OCI-LY7 (cell line): Measurements from ENCODE around the gene FKBP1A. TPM values are rescaled to one million over a fixed set of nuclear protein-coding genes. Genes with fewer than 3 reads are reported as not detected.

Experiments
- BruUV-seq: library from RNA; stranded (reverse); fragments of 400-500 nt; replicated peaks from 2 replicates; lab custom pipeline; 2021; lab: Mats Ljungman, UMichigan
- CTCF ChIA-PET: fragments of 300-600 bp; sonication (Branson Sonifier 250); formaldehyde crosslinking; loops from one replicate; lab custom pipeline; 2022; ENCODE audit warnings: antibody characterized with exemption; ENCODE audit not compliant: unreplicated experiment; lab: Charles Lee
- POLR2A ChIA-PET: fragments of 300-600 bp; sonication (Branson Sonifier 250); formaldehyde crosslinking; loops from one replicate; lab custom pipeline; 2022; ENCODE audit warnings: antibody characterized with exemption; lab: Charles Lee
- DNase-seq: peaks from one replicate; pipeline ENCODE4 v3.0.0-alpha.2; 2015; ENCODE audit warnings: low spot score
- H2AFZ ChIP-seq: fragments of 200-600 bp; sonication (generic), shearing (Covaris generic); 2 replicates; pipeline ENCODE4 v1.6.1; 2014; ENCODE audit warnings: mild to moderate bottlenecking, antibody characterized with exemption, low read length, moderate library complexity
- H3K27ac ChIP-seq: fragments of 200-600 bp; sonication (generic); 2 replicates; pipeline ENCODE4 v1.5.1; 2014; ENCODE audit warnings: mixed run types, low read depth, mild to moderate bottlenecking, moderate library complexity, low read length, inconsistent platforms; ENCODE audit not compliant: poor library complexity, severe bottlenecking
- H3K36me3 ChIP-seq: fragments of 200-600 bp; sonication (generic); 2 replicates; pipeline ENCODE4 v1.6.1; 2014; ENCODE audit warnings: mild to moderate bottlenecking, antibody characterized with exemption, low read length, moderate library complexity, mixed read lengths; ENCODE audit not compliant: insufficient read depth
- H3K4me1 ChIP-seq: fragments of 200-600 bp; sonication (generic); 2 replicates; pipeline ENCODE4 v1.5.1; 2014; ENCODE audit warnings: mild to moderate bottlenecking, low read length; ENCODE audit not compliant: insufficient read depth, poor library complexity, severe bottlenecking
- H3K4me2 ChIP-seq: fragments of 200-600 bp; sonication (generic); 2 replicates; pipeline ENCODE4 v1.6.1; 2014; ENCODE audit warnings: mild to moderate bottlenecking, low read length
- H3K4me3 ChIP-seq: fragments of 200-600 bp; sonication (generic); 2 replicates; pipeline ENCODE4 v1.5.1; 2014; ENCODE audit warnings: mild to moderate bottlenecking, low read depth, low read length; ENCODE audit not compliant: poor library complexity, severe bottlenecking
- H3K79me2 ChIP-seq: fragments of 200-600 bp; sonication (generic); 2 replicates; pipeline ENCODE4 v1.6.1; 2016; ENCODE audit warnings: low read depth, mild to moderate bottlenecking, low read length, moderate library complexity, mixed read lengths; ENCODE audit not compliant: insufficient read depth
- H3K9me2 ChIP-seq: fragments of 200-600 bp; sonication (generic); 2 replicates; pipeline ENCODE4 v1.6.1; 2016; ENCODE audit warnings: mild to moderate bottlenecking, low read length, mixed read lengths; ENCODE audit not compliant: insufficient read depth
- H3K9me3 ChIP-seq: fragments of 200-600 bp; sonication (generic); 2 replicates; pipeline ENCODE4 v1.6.1; 2014; ENCODE audit warnings: mild to moderate bottlenecking, mixed run types, low read length, mixed read lengths
- H4K20me1 ChIP-seq: fragments of 200-600 bp; sonication (generic); 2 replicates; pipeline ENCODE4 v1.6.1; 2014; ENCODE audit warnings: mild to moderate bottlenecking, antibody characterized with exemption, low read length, moderate library complexity, mixed read lengths; ENCODE audit not compliant: insufficient read depth
- CTCF ChIP-seq: fragments of 200-600 bp; sonication (generic); conservative IDR thresholded peaks from 2 replicates; pipeline ENCODE4 v1.5.1; 2014; ENCODE audit warnings: mild to moderate bottlenecking, antibody characterized with exemption, low read length, moderate library complexity, mixed read lengths
- EZH2phosphoT487 ChIP-seq: fragments of 200-600 bp; sonication (generic); IDR thresholded peaks from 2 replicates; pipeline ENCODE4 v1.6.1; 2018; ENCODE audit warnings: low read depth, borderline replicate concordance, mild to moderate bottlenecking, mixed run types, antibody characterized with exemption, low read length, moderate library complexity, mixed read lengths
- intact Hi-C: fragments of 100-400 bp; cut with micrococcal nuclease; formaldehyde crosslinking; loops from one replicate; pipeline ENCODE4 v1.10.0; 2022; ENCODE audit not compliant: unreplicated experiment
- total RNA-seq, 2 experiments: library from RNA; depleted of rRNA in 1 of 2; stranded (reverse); fragments of >200 nt in 1 of 2; shearing (Covaris generic) in 1 of 2; gene quantifications; 2 replicates each; pipeline ENCODE4 v1.2.3, GENCODE V29; 2014 to 2022

The FKBP1A gene
- total RNA-seq, 2 experiments from 2014 or later: 99.0 to 218 TPM

GRCh38 chr20:1360094-1360846 lies 32.6 kb downstream of the FKBP1A start:
- H3K9me3 ChIP-seq: no peaks in the 10 kb centered on the region
- H3K27ac ChIP-seq: no peak overlapping the region
- CTCF ChIA-PET: no interaction called here
- no peak overlapping the region for H2AFZ ChIP-seq
- intact Hi-C loops: no loop called here
- no TSS peak for BruUV-seq
- DNase-seq: no peak
- peaks cover 77% of the 10 kb centered on the region for H3K36me3 ChIP-seq
- H3K4me2 ChIP-seq: no peak overlapping the region
- POLR2A ChIA-PET: interaction anchor here (0.9 kb wide), 1 partner anchor 28 kb away, joined by 3 read pairs; no protein-coding TSS in a partner anchor
- H3K9me2 ChIP-seq: no peaks in the 10 kb centered on the region
- TF ChIP-seq CTCF (no peak), EZH2phosphoT487 (no peak)
- no peaks in the 10 kb centered on the region for H4K20me1 ChIP-seq
- peaks cover 5% of the 10 kb centered on the region for H3K4me1 ChIP-seq
- H3K4me3 ChIP-seq: no peak overlapping the region
- no peaks in the 10 kb centered on the region for H3K79me2 ChIP-seq

DNA sequence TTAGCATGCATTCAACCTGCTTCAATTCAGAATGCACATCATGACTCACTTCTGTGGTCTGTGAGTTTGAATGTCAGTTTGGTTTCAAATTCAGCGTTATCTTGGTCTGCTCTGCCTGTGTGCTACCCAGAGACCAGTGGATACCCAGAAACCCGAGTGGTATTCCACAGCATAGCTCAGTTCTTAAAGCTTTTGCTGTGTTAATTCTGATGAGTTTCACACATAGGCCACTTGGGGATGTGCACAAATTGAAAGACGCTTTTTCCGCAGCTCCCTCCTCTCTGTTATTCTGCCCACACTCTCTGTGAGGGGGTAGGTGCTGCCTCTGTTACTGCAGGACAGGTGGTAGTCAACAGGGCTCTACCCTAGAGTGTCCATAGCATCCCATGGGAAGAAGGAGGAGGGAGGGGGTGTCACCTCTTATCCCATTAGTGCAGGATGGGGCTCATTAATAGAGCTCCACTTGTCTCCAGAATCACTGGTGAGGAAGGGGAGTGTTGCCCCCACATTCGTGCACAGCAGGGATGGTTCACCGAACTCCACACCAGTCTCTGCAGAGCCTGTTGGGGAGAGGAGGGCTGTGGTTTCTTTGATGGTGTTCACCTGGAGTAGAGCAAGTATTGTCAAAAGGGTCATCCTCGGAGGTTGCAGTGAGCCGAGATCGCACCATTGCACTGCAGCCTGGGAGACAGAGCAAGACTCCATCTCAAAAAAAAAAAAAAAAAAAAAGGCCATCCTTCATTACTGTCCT lies 34.8 kb downstream of the FKBP1A start:
- Histone ChIP-seq H3K4me1 (no peaks in the 10 kb centered on the region), H3K9me2 (no peaks in the 10 kb centered on the region), H3K79me2 (no peaks in the 10 kb centered on the region), H3K27ac (no peak overlapping the region), H3K4me2 (no peak overlapping the region), H2AFZ (no peak overlapping the region), H3K36me3 (peaks cover 81% of the 10 kb centered on the region), H4K20me1 (no peaks in the 10 kb centered on the region), H3K9me3 (no peaks in the 10 kb centered on the region; the same call in 1 of the 2 replicates), H3K4me3 (no peak overlapping the region)
- no TSS peak for BruUV-seq
- TF ChIP-seq CTCF (no peak), EZH2phosphoT487 (no peak)
- ChIA-PET POLR2A (no interaction called here), CTCF (no interaction called here)
- intact Hi-C loops: no loop called here
- no peak for DNase-seq
